OCI-LY7 (cell line): Measurements from ENCODE around the gene NTF4. TPM values are rescaled to one million over a fixed set of nuclear protein-coding genes. Genes with fewer than 3 reads are reported as not detected.
"Not testable (repeated sequence)": the region's sequence is repeated elsewhere in the genome, so short reads cannot be mapped to it uniquely, and the experiment has no call there.

Experiments
- BruUV-seq: library from RNA; stranded (reverse); fragments of 400-500 nt; replicated peaks from 2 replicates; lab custom pipeline; 2021; lab: Mats Ljungman, UMichigan
- CTCF ChIA-PET: fragments of 300-600 bp; sonication (Branson Sonifier 250); formaldehyde crosslinking; loops from one replicate; lab custom pipeline; 2022; ENCODE audit warnings: antibody characterized with exemption; ENCODE audit not compliant: unreplicated experiment; lab: Charles Lee
- POLR2A ChIA-PET: fragments of 300-600 bp; sonication (Branson Sonifier 250); formaldehyde crosslinking; loops from one replicate; lab custom pipeline; 2022; ENCODE audit warnings: antibody characterized with exemption; lab: Charles Lee
- DNase-seq: peaks from one replicate; pipeline ENCODE4 v3.0.0-alpha.2; 2015; ENCODE audit warnings: low spot score
- H2AFZ ChIP-seq: fragments of 200-600 bp; sonication (generic), shearing (Covaris generic); 2 replicates; pipeline ENCODE4 v1.6.1; 2014; ENCODE audit warnings: mild to moderate bottlenecking, antibody characterized with exemption, low read length, moderate library complexity
- H3K27ac ChIP-seq: fragments of 200-600 bp; sonication (generic); 2 replicates; pipeline ENCODE4 v1.5.1; 2014; ENCODE audit warnings: mixed run types, low read depth, mild to moderate bottlenecking, moderate library complexity, low read length, inconsistent platforms; ENCODE audit not compliant: poor library complexity, severe bottlenecking
- H3K36me3 ChIP-seq: fragments of 200-600 bp; sonication (generic); 2 replicates; pipeline ENCODE4 v1.6.1; 2014; ENCODE audit warnings: mild to moderate bottlenecking, antibody characterized with exemption, low read length, moderate library complexity, mixed read lengths; ENCODE audit not compliant: insufficient read depth
- H3K4me1 ChIP-seq: fragments of 200-600 bp; sonication (generic); 2 replicates; pipeline ENCODE4 v1.5.1; 2014; ENCODE audit warnings: mild to moderate bottlenecking, low read length; ENCODE audit not compliant: insufficient read depth, poor library complexity, severe bottlenecking
- H3K4me2 ChIP-seq: fragments of 200-600 bp; sonication (generic); 2 replicates; pipeline ENCODE4 v1.6.1; 2014; ENCODE audit warnings: mild to moderate bottlenecking, low read length
- H3K4me3 ChIP-seq: fragments of 200-600 bp; sonication (generic); 2 replicates; pipeline ENCODE4 v1.5.1; 2014; ENCODE audit warnings: mild to moderate bottlenecking, low read depth, low read length; ENCODE audit not compliant: poor library complexity, severe bottlenecking
- H3K79me2 ChIP-seq: fragments of 200-600 bp; sonication (generic); 2 replicates; pipeline ENCODE4 v1.6.1; 2016; ENCODE audit warnings: low read depth, mild to moderate bottlenecking, low read length, moderate library complexity, mixed read lengths; ENCODE audit not compliant: insufficient read depth
- H3K9me2 ChIP-seq: fragments of 200-600 bp; sonication (generic); 2 replicates; pipeline ENCODE4 v1.6.1; 2016; ENCODE audit warnings: mild to moderate bottlenecking, low read length, mixed read lengths; ENCODE audit not compliant: insufficient read depth
- H3K9me3 ChIP-seq: fragments of 200-600 bp; sonication (generic); 2 replicates; pipeline ENCODE4 v1.6.1; 2014; ENCODE audit warnings: mild to moderate bottlenecking, mixed run types, low read length, mixed read lengths
- H4K20me1 ChIP-seq: fragments of 200-600 bp; sonication (generic); 2 replicates; pipeline ENCODE4 v1.6.1; 2014; ENCODE audit warnings: mild to moderate bottlenecking, antibody characterized with exemption, low read length, moderate library complexity, mixed read lengths; ENCODE audit not compliant: insufficient read depth
- CTCF ChIP-seq: fragments of 200-600 bp; sonication (generic); conservative IDR thresholded peaks from 2 replicates; pipeline ENCODE4 v1.5.1; 2014; ENCODE audit warnings: mild to moderate bottlenecking, antibody characterized with exemption, low read length, moderate library complexity, mixed read lengths
- EZH2phosphoT487 ChIP-seq: fragments of 200-600 bp; sonication (generic); IDR thresholded peaks from 2 replicates; pipeline ENCODE4 v1.6.1; 2018; ENCODE audit warnings: low read depth, borderline replicate concordance, mild to moderate bottlenecking, mixed run types, antibody characterized with exemption, low read length, moderate library complexity, mixed read lengths
- intact Hi-C: fragments of 100-400 bp; cut with micrococcal nuclease; formaldehyde crosslinking; loops from one replicate; pipeline ENCODE4 v1.10.0; 2022; ENCODE audit not compliant: unreplicated experiment
- total RNA-seq, 2 experiments: library from RNA; depleted of rRNA in 1 of 2; stranded (reverse); fragments of >200 nt in 1 of 2; shearing (Covaris generic) in 1 of 2; gene quantifications; 2 replicates each; pipeline ENCODE4 v1.2.3, GENCODE V29; 2014 to 2022

NTF4 gene
- total RNA-seq, 2 experiments from 2014 or later: not detected

- POLR2A ChIA-PET, H3K79me2 ChIP-seq, H3K9me3 ChIP-seq, BruUV-seq, intact Hi-C loops, DNase-seq, H2AFZ ChIP-seq, CTCF ChIA-PET, H3K4me2 ChIP-seq, H3K4me3 ChIP-seq, H3K9me2 ChIP-seq, H3K36me3 ChIP-seq, H3K27ac ChIP-seq, H4K20me1 ChIP-seq: not testable (repeated sequence)
- peaks cover 11% of the 10 kb centered on the region for H3K4me1 ChIP-seq
Observed at GRCh38 chr19:49025599-49025998, 39.0 kb downstream of the NTF4 start.

GRCh38 chr19:49025088-49025487 lies 39.5 kb downstream of the NTF4 start:
- H3K9me2 ChIP-seq, H3K36me3 ChIP-seq, intact Hi-C loops, H4K20me1 ChIP-seq, DNase-seq, POLR2A ChIA-PET, H3K27ac ChIP-seq, BruUV-seq, H2AFZ ChIP-seq, H3K9me3 ChIP-seq, H3K4me3 ChIP-seq, CTCF ChIA-PET, H3K79me2 ChIP-seq, H3K4me2 ChIP-seq: not testable (repeated sequence)
- H3K4me1 ChIP-seq: peaks cover 16% of the 10 kb centered on the region

GRCh38 chr19:49024233-49024632 lies 40.4 kb downstream of the NTF4 start, which contains the start of gene CGB3:
CGB3 (minus strand) TSS chr19:49024333; CDS start chr19:49023971, 362 bp downstream.
- H3K4me3 ChIP-seq, H3K4me2 ChIP-seq, intact Hi-C loops, CTCF ChIA-PET, H3K36me3 ChIP-seq, H2AFZ ChIP-seq, H3K9me2 ChIP-seq, BruUV-seq, POLR2A ChIA-PET, H3K9me3 ChIP-seq, DNase-seq, H3K79me2 ChIP-seq, H4K20me1 ChIP-seq, H3K27ac ChIP-seq: not testable (repeated sequence)
- H3K4me1 ChIP-seq: peaks cover 22% of the 10 kb centered on the region

GRCh38 chr19:49022116-49022515 lies 42.5 kb downstream of the NTF4 start:
- TF ChIP-seq CTCF (no peak), EZH2phosphoT487 (no peak)
- Histone ChIP-seq H2AFZ (no peak overlapping the region), H3K4me1 (peaks cover 42% of the 10 kb centered on the region), H3K36me3 (no peaks in the 10 kb centered on the region), H3K27ac (no peak overlapping the region), H3K4me2 (no peak overlapping the region), H4K20me1 (no peaks in the 10 kb centered on the region), H3K4me3 (no peak overlapping the region), H3K79me2 (no peaks in the 10 kb centered on the region), H3K9me3 (no peaks in the 10 kb centered on the region), H3K9me2 (no peaks in the 10 kb centered on the region)
- CTCF ChIA-PET: no interaction called here
- POLR2A ChIA-PET: interaction anchor here (1.6 kb wide), 1 partner anchor 29 kb away, joined by 5 read pairs; the partner anchor contains the start of genes GYS1 and RUVBL2
- BruUV-seq: no TSS peak
- intact Hi-C loops: no loop called here
- no peak for DNase-seq
